Measurements from ENCODE around the gene PLEKHM2. TPM values are rescaled to one million over a fixed set of nuclear protein-coding genes. Genes with fewer than 3 reads are reported as not detected.

PLEKHM2 gene
- total and polyA plus RNA-seq, 2 of the 8 experiments (the other 6 are each of a cell fraction or from before 2014, with no cell fraction given): 38.3 to 47.6 TPM

- TF ChIP-seq KDM1A (IDR thresholded peaks at IDR 0.05; ENCODE audit: borderline replicate concordance, low read length) (no peak), MAX (IDR thresholded peaks at IDR 0.05) (no peak), SP1 (IDR thresholded peaks at IDR 0.05; ENCODE audit: low read depth, low read length) (no peak), GTF2F1 (IDR thresholded peaks at IDR 0.05; ENCODE audit: borderline replicate concordance, low read depth, low read length) (no peak), RFX5 (IDR thresholded peaks at IDR 0.05; ENCODE audit: borderline replicate concordance, low read depth, low read length) (no peak), SUZ12 (IDR thresholded peaks at IDR 0.05; ENCODE audit: low read length) (no peak), PHF8 (conservative IDR thresholded peaks at IDR 0.05; ENCODE audit: low read depth, low read length) (peak; percentile 35; the same call in 1 of the 2 replicates), CBX5 (IDR thresholded peaks at IDR 0.05; ENCODE audit: low read depth, low read length) (no peak), EP300 (IDR thresholded peaks at IDR 0.05; ENCODE audit: borderline replicate concordance in 1 of 2, low read depth in 2 of 2, low read length in 2 of 2) (no peak), RXRA (IDR thresholded peaks at IDR 0.05; ENCODE audit: insufficient read depth, low read depth, low read length) (no peak), JUND (IDR thresholded peaks at IDR 0.05; ENCODE audit: low read length) (no peak), CBX8 (IDR thresholded peaks at IDR 0.05; ENCODE audit: borderline replicate concordance, low read depth, low read length) (no peak), TCF12 (IDR thresholded peaks at IDR 0.05; ENCODE audit: low read depth, low read length) (no peak)
These were observed 75.0 kb downstream of the PLEKHM2 start (continued) for GRCh38 chr1:15758953-15759661.

Measured in H1 (cell line).